Neutrophil (primary cell): Measurements from ENCODE around the gene ACOX1.

Experiments used
- H3K27ac ChIP-seq: fragments of 200-600 bp; sonication (generic); 2 replicates; pipeline ENCODE4 v1.5.1; 2016; ENCODE audit warnings: mild to moderate bottlenecking, moderate library complexity
- H3K27me3 ChIP-seq: fragments of 200-600 bp; sonication (generic); 2 replicates; pipeline ENCODE4 v1.6.0; 2016; ENCODE audit warnings: mild to moderate bottlenecking
- H3K36me3 ChIP-seq: fragments of 200-600 bp; sonication (generic); 2 replicates; pipeline ENCODE4 v1.5.1; 2017
- H3K4me1 ChIP-seq, 2 experiments: fragments of 200-600 bp in 1 of 2; sonication (generic) in 1 of 2; 1 replicate in 1 of 2; 2 replicates in 1 of 2; pipeline versions ENCODE4 v1.5.1 to v1.6.1; 2013 to 2016; ENCODE audit warnings: low read depth in 1 of 2, low read length in 1 of 2, mild to moderate bottlenecking in 1 of 2, moderate library complexity in 1 of 2; ENCODE audit not compliant: control insufficient read depth in 1 of 2, insufficient read depth in 1 of 2
- H3K4me3 ChIP-seq, 2 experiments: fragments of 200-600 bp in 1 of 2; sonication (generic) in 1 of 2; 1 replicate in 1 of 2; 2 replicates in 1 of 2; pipeline ENCODE4 v1.5.1; 2013 to 2016; ENCODE audit warnings: low read depth in 1 of 2, low read length in 1 of 2, mild to moderate bottlenecking in 1 of 2, moderate library complexity in 1 of 2
- H3K9me3 ChIP-seq: fragments of 200-600 bp; sonication (generic); 2 replicates; pipeline ENCODE4 v1.5.1; 2016
- CTCF ChIP-seq: fragments of 200-600 bp; sonication (generic); IDR thresholded peaks from 2 replicates; pipeline ENCODE4 v1.5.1; 2016; ENCODE audit warnings: antibody characterized with exemption

Gene ACOX1

DNA sequence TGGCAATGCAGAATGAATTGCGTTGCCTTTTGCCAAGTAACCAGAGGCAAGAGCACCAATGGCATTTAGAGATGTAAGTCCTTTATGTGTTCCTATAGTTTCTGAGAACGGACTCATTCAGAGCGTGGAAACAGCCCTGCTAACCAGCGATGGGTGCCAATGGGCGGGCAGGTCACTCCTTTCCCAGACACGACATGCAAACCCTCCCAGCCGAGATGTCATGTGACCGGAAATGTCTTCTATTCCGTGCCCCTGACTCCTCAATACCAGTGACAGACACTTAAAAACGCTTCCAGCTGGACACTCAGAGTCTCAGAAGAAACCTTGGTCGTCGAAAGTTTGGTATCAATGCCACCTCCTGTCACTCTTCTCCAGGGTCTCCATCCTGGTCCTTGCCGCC is 41.3 kb downstream of the ACOX1 start:
- Histone ChIP-seq H3K4me1 (peaks cover 10 to 13% of the 10 kb centered on the region in 2 experiments), H3K9me3 (no peaks in the 10 kb centered on the region)
- TF ChIP-seq CTCF, result no peak

GRCh38 chr17:75933808-75934207 is 45.2 kb downstream of the ACOX1 start:
- no peak for TF ChIP-seq CTCF
- no peaks in the 10 kb centered on the region for H3K27me3 ChIP-seq

More for the DNA sequence above, 41.3 kb downstream of the ACOX1 start:
- no peak overlapping the region for H3K27ac ChIP-seq
- H3K27me3 ChIP-seq, result no peaks in the 10 kb centered on the region
- peaks cover 18% of the 10 kb centered on the region for H3K36me3 ChIP-seq
- no peak overlapping the region for H3K4me3 ChIP-seq

DNA sequence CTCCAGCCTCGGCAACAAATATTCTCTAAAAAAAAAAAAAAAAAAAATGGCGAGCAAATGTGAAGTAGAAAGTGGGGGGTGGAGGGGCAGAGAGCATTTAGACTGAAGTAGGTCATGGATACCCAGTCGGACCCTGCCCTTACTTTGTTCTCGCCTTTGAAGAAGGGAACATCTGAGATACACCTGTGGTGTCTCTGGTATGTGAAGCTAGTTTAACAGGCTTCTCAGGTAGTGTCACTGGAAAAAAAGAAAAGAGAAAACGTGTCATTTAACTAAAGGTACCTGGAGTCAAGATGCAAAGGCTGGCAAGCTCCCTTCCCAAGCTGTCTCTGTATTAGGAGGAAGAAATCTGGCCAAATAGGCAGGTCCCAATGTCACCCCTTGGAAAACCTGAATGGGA is 46.1 kb downstream of the ACOX1 start:
- Histone ChIP-seq H3K4me1 (no peaks in the 10 kb centered on the region), H3K27me3 (no peaks in the 10 kb centered on the region), H3K9me3 (no peaks in the 10 kb centered on the region), H3K4me3 (no peak overlapping the region), H3K27ac (no peak overlapping the region), H3K36me3 (no peaks in the 10 kb centered on the region)
- no peak for TF ChIP-seq CTCF

More at GRCh38 chr17:75933808-75934207, 45.2 kb downstream of the ACOX1 start:
- Histone ChIP-seq H3K27ac (no peak overlapping the region), H3K9me3 (no peaks in the 10 kb centered on the region), H3K4me3 (no peak overlapping the region), H3K4me1 (no peaks in the 10 kb centered on the region), H3K36me3 (no peaks in the 10 kb centered on the region)

GRCh38 chr17:75931062-75931461 is 47.9 kb downstream of the ACOX1 start:
- H3K4me1 ChIP-seq, result no peaks in the 10 kb centered on the region
- TF ChIP-seq CTCF, result no peak

DNA sequence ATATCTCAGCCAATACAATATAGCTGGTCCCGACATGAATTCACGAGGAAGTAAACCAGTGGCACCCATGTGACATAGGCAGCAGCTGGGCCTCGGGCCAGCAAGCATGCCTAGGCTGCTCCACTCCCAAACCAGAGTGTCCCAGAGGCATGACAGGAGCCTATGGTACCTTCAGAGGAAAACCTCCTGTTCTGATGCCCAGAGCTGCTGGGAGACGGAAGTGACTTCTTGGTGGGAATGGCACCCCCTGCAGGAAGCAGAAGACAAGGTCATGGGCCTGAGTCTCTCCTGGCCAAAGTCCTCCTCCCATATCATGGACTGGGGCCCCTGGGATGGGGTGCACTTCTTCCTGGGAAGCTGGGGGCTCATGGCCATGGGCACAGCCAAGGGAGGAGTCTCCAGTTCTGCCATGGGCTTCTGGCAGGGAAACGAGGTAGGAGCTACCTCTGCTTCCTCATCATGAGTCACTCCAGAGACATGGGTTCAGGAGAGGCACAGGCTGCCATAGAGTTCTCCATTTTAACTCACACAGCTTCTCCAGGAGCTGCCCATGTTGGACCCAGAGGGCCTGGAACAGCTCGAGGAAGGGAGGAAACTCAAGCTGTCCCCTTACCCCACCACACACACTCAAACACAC is 51.6 kb downstream of the ACOX1 start:
- H3K9me3 ChIP-seq, result no peaks in the 10 kb centered on the region
- no peak for TF ChIP-seq CTCF
- no peaks in the 10 kb centered on the region for H3K36me3 ChIP-seq
- no peak overlapping the region for H3K4me3 ChIP-seq
- H3K27me3 ChIP-seq, result no peaks in the 10 kb centered on the region
- H3K27ac ChIP-seq, result no peak overlapping the region
- no peaks in the 10 kb centered on the region for H3K4me1 ChIP-seq

More at GRCh38 chr17:75931062-75931461, 47.9 kb downstream of the ACOX1 start:
- H3K27me3 ChIP-seq, result no peaks in the 10 kb centered on the region
- H3K36me3 ChIP-seq, result no peaks in the 10 kb centered on the region
- H3K27ac ChIP-seq, result no peak overlapping the region
- H3K4me3 ChIP-seq, result no peak overlapping the region
- no peaks in the 10 kb centered on the region for H3K9me3 ChIP-seq
